Ishikawa (cell line): ENCODE results near the gene DNAJC18.

Experiments
- CEBPB ChIP-seq: IDR thresholded peaks from 2 replicates; pipeline ENCODE4 v1.6.1; 2012
- CREB1 ChIP-seq: IDR thresholded peaks from 2 replicates; pipeline ENCODE4 v1.6.1; 2012; ENCODE audit warnings: low read depth
- EGR1 ChIP-seq: IDR thresholded peaks from 2 replicates; pipeline ENCODE4 v1.6.1; 2012
- EP300 ChIP-seq: IDR thresholded peaks from 2 replicates; pipeline ENCODE4 v1.6.1; 2012; ENCODE audit warnings: borderline replicate concordance
- FOXM1 ChIP-seq: IDR thresholded peaks from 2 replicates; pipeline ENCODE4 v1.6.1; 2012; ENCODE audit warnings: low read depth, borderline replicate concordance
- MAX ChIP-seq: IDR thresholded peaks from 2 replicates; pipeline ENCODE4 v1.6.1; 2012
- NFIC ChIP-seq: IDR thresholded peaks from 2 replicates; pipeline ENCODE4 v1.6.1; 2012
- RAD21 ChIP-seq: IDR thresholded peaks from 2 replicates; pipeline ENCODE4 v1.6.1; 2012; ENCODE audit warnings: low read depth
- REST ChIP-seq: IDR thresholded peaks from 2 replicates; pipeline ENCODE4 v1.6.1; 2012; ENCODE audit warnings: low read depth, mild to moderate bottlenecking
- TAF1 ChIP-seq: IDR thresholded peaks from 2 replicates; pipeline ENCODE4 v1.6.1; 2012; ENCODE audit warnings: low read depth, mild to moderate bottlenecking
- TCF12 ChIP-seq: IDR thresholded peaks from 2 replicates; pipeline ENCODE4 v1.6.1; 2012; ENCODE audit warnings: low read depth
- TEAD4 ChIP-seq: IDR thresholded peaks from 2 replicates; pipeline ENCODE4 v1.6.1; 2012
- USF1 ChIP-seq: IDR thresholded peaks from 2 replicates; pipeline ENCODE4 v1.6.1; 2012
- YY1 ChIP-seq: IDR thresholded peaks from 2 replicates; pipeline ENCODE4 v1.6.1; 2012; ENCODE audit warnings: low read depth
- ZBTB7A ChIP-seq: IDR thresholded peaks from 2 replicates; pipeline ENCODE4 v1.6.1; 2012; ENCODE audit warnings: low read depth

DNAJC18 gene

GRCh38 chr5:139395844-139396640 lies 43.3 kb downstream of the DNAJC18 start:
- TF ChIP-seq TAF1 = no peak
- TF ChIP-seq EP300 = no peak
- no peak for TF ChIP-seq MAX
- no peak for TF ChIP-seq YY1
- TF ChIP-seq ZBTB7A = no peak
- TF ChIP-seq EGR1 = no peak
- TF ChIP-seq CEBPB = no peak
- TF ChIP-seq CREB1 = no peak

GRCh38 chr5:139394654-139395566 lies 44.4 kb downstream of the DNAJC18 start, which contains the start of gene PROB1:
TSS of gene PROB1 (minus strand) at chr5:139395104. CDS start at chr5:139395081, 23 bp downstream.
- no peak for TF ChIP-seq RAD21
- no peak for TF ChIP-seq YY1
- no peak for TF ChIP-seq REST
- no peak for TF ChIP-seq CREB1
- no peak for TF ChIP-seq TAF1
- TF ChIP-seq USF1 = no peak
- no peak for TF ChIP-seq TCF12
- no peak for TF ChIP-seq ZBTB7A
- no peak for TF ChIP-seq CEBPB
- TF ChIP-seq MAX = no peak
- TF ChIP-seq EP300 = no peak
- TF ChIP-seq EGR1 = no peak
- no peak for TF ChIP-seq NFIC
- no peak for TF ChIP-seq TEAD4
- TF ChIP-seq FOXM1 = no peak

- TF ChIP-seq USF1 = no peak
- TF ChIP-seq CEBPB = no peak
- TF ChIP-seq REST = no peak
- TF ChIP-seq TAF1 = no peak
- no peak for TF ChIP-seq TEAD4
- no peak for TF ChIP-seq FOXM1
- no peak for TF ChIP-seq MAX
- no peak for TF ChIP-seq EGR1
- no peak for TF ChIP-seq YY1
- TF ChIP-seq EP300 = no peak
- no peak for TF ChIP-seq NFIC
- no peak for TF ChIP-seq RAD21
Observed at GRCh38 chr5:139394123-139394653, 45.1 kb downstream of the DNAJC18 start.

GRCh38 chr5:139393497-139394122 lies 45.7 kb downstream of the DNAJC18 start:
- TF ChIP-seq REST (no peak), TCF12 (no peak), TAF1 (no peak), RAD21 (no peak), CEBPB (no peak), CREB1 (no peak), FOXM1 (no peak), YY1 (no peak), NFIC (no peak), EGR1 (no peak), ZBTB7A (no peak), EP300 (no peak)
